Liver (tissue), 9 donors: ENCODE results near the gene CAMKK1. TPM values are rescaled to one million over a fixed set of nuclear protein-coding genes. Genes with fewer than 3 reads are reported as not detected.

Experiments
- DNase-seq: peaks from one replicate; pipeline ENCODE4 v3.0.0-alpha.2; 2017; ENCODE audit warnings: low spot score
- H3K27ac ChIP-seq, 2 donors: one replicate each; pipeline ENCODE4 v1.7.0; 2013; ENCODE audit warnings: inconsistent platforms in 2 of 2, low read length in 2 of 2, control low read depth in 1 of 2, low read depth in 1 of 2, mild to moderate bottlenecking in 1 of 2
- H3K27me3 ChIP-seq, 4 donors: one replicate each; pipeline versions ENCODE4 v1.6.1 to v1.7.0; 2013; ENCODE audit warnings: low read length in 3 of 4, inconsistent platforms in 1 of 4, mild to moderate bottlenecking in 1 of 4, moderate library complexity in 1 of 4; ENCODE audit not compliant: control insufficient read depth in 4 of 4, insufficient read depth in 4 of 4
- H3K36me3 ChIP-seq, 4 donors: one replicate each; pipeline versions ENCODE4 v1.6.1 to v1.7.0; 2013; ENCODE audit warnings: low read length in 3 of 4, mild to moderate bottlenecking in 3 of 4, low read depth in 1 of 4, moderate library complexity in 1 of 4; ENCODE audit not compliant: control insufficient read depth in 4 of 4, insufficient read depth in 3 of 4
- H3K4me1 ChIP-seq, 4 donors: one replicate each; pipeline versions ENCODE4 v1.6.1 to v1.7.0; 2013; ENCODE audit warnings: low read length in 3 of 4, mild to moderate bottlenecking in 3 of 4, moderate library complexity in 1 of 4; ENCODE audit not compliant: control insufficient read depth in 4 of 4, insufficient read depth in 4 of 4
- H3K4me3 ChIP-seq, 3 donors: one replicate each; pipeline versions ENCODE4 v1.6.1 to v1.7.0; 2013; ENCODE audit warnings: low read length in 3 of 3, control low read depth in 1 of 3, low read depth in 1 of 3, mild to moderate bottlenecking in 1 of 3
- H3K9ac ChIP-seq, 2 donors: one replicate each; pipeline ENCODE4 v1.7.0; 2013; ENCODE audit warnings: low read length in 2 of 2, mild to moderate bottlenecking in 2 of 2, moderate library complexity in 2 of 2, control low read depth in 1 of 2, low read depth in 1 of 2
- H3K9me3 ChIP-seq, 4 donors: one replicate each; pipeline versions ENCODE4 v1.6.1 to v1.7.0; 2013; ENCODE audit warnings: low read length in 3 of 4; ENCODE audit not compliant: control insufficient read depth in 4 of 4
- ATF3 ChIP-seq: IDR thresholded peaks from 2 replicates; pipeline ENCODE4 v1.6.1; 2016; ENCODE audit warnings: antibody characterized with exemption
- CTCF ChIP-seq: fragments of 150-350 bp; IDR thresholded peaks from 2 replicates; pipeline ENCODE4 v1.5.1; 2017; ENCODE audit warnings: improper control_type of control experiment, low read depth, low read length; ENCODE audit not compliant: missing input control
- EGR1 ChIP-seq, 2 donors: IDR thresholded peaks; 2 replicates each; pipeline ENCODE4 v1.6.1; 2016 to 2018; ENCODE audit warnings: antibody characterized with exemption in 2 of 2, low read depth in 2 of 2
- FOXA1 ChIP-seq: IDR thresholded peaks from 2 replicates; pipeline ENCODE4 v1.6.1; 2016; ENCODE audit warnings: antibody characterized with exemption
- FOXA2 ChIP-seq: IDR thresholded peaks from 2 replicates; pipeline ENCODE4 v1.6.1; 2016; ENCODE audit warnings: antibody characterized with exemption
- GABPA ChIP-seq, 2 donors: IDR thresholded peaks in 1 of 2; conservative IDR thresholded peaks in 1 of 2; 2 replicates each; pipeline ENCODE4 v1.6.1; 2016; ENCODE audit warnings: antibody characterized with exemption in 2 of 2, mild to moderate bottlenecking in 1 of 2, moderate library complexity in 1 of 2
- HNF4A ChIP-seq, 2 donors: conservative IDR thresholded peaks; 2 replicates each; pipeline ENCODE4 v1.6.1; 2016; ENCODE audit warnings: antibody characterized with exemption in 2 of 2, mild to moderate bottlenecking in 2 of 2
- HNF4G ChIP-seq: IDR thresholded peaks from 2 replicates; pipeline ENCODE4 v1.6.1; 2016; ENCODE audit warnings: antibody characterized with exemption
- MAX ChIP-seq: IDR thresholded peaks from 2 replicates; pipeline ENCODE4 v1.6.1; 2016; ENCODE audit warnings: antibody characterized with exemption
- RAD21 ChIP-seq, 2 donors: IDR thresholded peaks; 2 replicates each; pipeline ENCODE4 v1.6.1; 2016; ENCODE audit warnings: antibody characterized with exemption in 2 of 2, mild to moderate bottlenecking in 2 of 2
- REST ChIP-seq: IDR thresholded peaks from 2 replicates; pipeline ENCODE4 v1.6.1; 2016; ENCODE audit warnings: antibody characterized with exemption, mild to moderate bottlenecking
- RXRA ChIP-seq, 2 donors: IDR thresholded peaks; 2 replicates each; pipeline ENCODE4 v1.6.1; 2017 to 2018; ENCODE audit warnings: antibody characterized with exemption in 2 of 2, mild to moderate bottlenecking in 1 of 2
- SP1 ChIP-seq: IDR thresholded peaks from 2 replicates; pipeline ENCODE4 v1.6.1; 2018; ENCODE audit warnings: antibody characterized with exemption, mild to moderate bottlenecking
- TAF1 ChIP-seq: conservative IDR thresholded peaks from 2 replicates; pipeline ENCODE4 v1.6.1; 2016; ENCODE audit warnings: antibody characterized with exemption, mild to moderate bottlenecking
- YY1 ChIP-seq: IDR thresholded peaks from 2 replicates; pipeline ENCODE4 v1.6.1; 2016; ENCODE audit warnings: antibody characterized with exemption, mild to moderate bottlenecking
- ZBTB33 ChIP-seq: IDR thresholded peaks from 2 replicates; pipeline ENCODE4 v1.6.1; 2016; ENCODE audit warnings: antibody characterized with exemption
- WGBS: extraction: QIAGEN DNeasy Blood & Tissue Kit; methylation state at CpG from one replicate; pipeline ENCODE4 v1.1.7; 2013; 5-methylcytosine and 5-hydroxymethylcytosine counted together
- polyA plus RNA-seq, 2 donors: library from polyadenylated mRNA; stranded (reverse) in 1 of 2; unstranded in 1 of 2; fragments of 200-250 nt in 1 of 2; fragments of >200 nt in 1 of 2; fragmentation: Nextera tagmentation in 1 of 2; extraction: Ambion mirVana in 1 of 2; gene quantifications; one replicate each; pipeline versions ENCODE4 v1.2.1 to v1.2.3, GENCODE V29; 2013 to 2015
- total RNA-seq, 2 donors: library from RNA; depleted of rRNA; stranded (reverse); fragments of >200 nt; gene quantifications; one replicate each; pipeline ENCODE4 v1.2.3, GENCODE V29; 2014
- donor health status: healthy.
- donor health status: healthy.
- donor health status: healthy.
- donor health status: healthy.
- donor health status: healthy.

CAMKK1 gene
- total and polyA plus RNA-seq, 4 donors: 0.24 to 0.67 (median 0.50) TPM

GRCh38 chr17:3906881-3907280, 14.0 kb upstream of the CAMKK1 start (continued):
- TF ChIP-seq ZBTB33 (no peak), MAX (no peak), YY1 (no peak), RAD21 (IDR thresholded peaks at IDR 0.05) (no peak), GABPA (IDR thresholded peaks at IDR 0.05 in 1 of 2, conservative IDR thresholded peaks at IDR 0.05 in 1 of 2) (no peak)

- Histone ChIP-seq H3K4me1 (no peaks in the 10 kb centered on the region), H3K9me3 (no peaks in the 10 kb centered on the region), H3K27ac (no peak overlapping the region), H3K9ac (no peak overlapping the region), H3K36me3 (no peaks in the 10 kb centered on the region), H3K27me3 (no peaks in the 10 kb centered on the region), H3K4me3 (no peak overlapping the region)
- TF ChIP-seq RXRA (IDR thresholded peaks at IDR 0.05) (no peak), HNF4A (conservative IDR thresholded peaks at IDR 0.05) (no peak), SP1 (no peak), FOXA2 (no peak), REST (no peak), HNF4G (no peak), FOXA1 (no peak), YY1 (no peak), GABPA (IDR thresholded peaks at IDR 0.05 in 1 of 2, conservative IDR thresholded peaks at IDR 0.05 in 1 of 2) (no peak), EGR1 (IDR thresholded peaks at IDR 0.05; ENCODE audit: low read depth in 2 of 2) (no peak), ZBTB33 (no peak)
- DNase-seq: no peak
- WGBS: 91% methylated on average over 11 of the region's 11 CpGs
Observed at GRCh38 chr17:3905017-3905520, 12.2 kb upstream of the CAMKK1 start.

- no peak overlapping the region for H3K27ac ChIP-seq
- no peaks in the 10 kb centered on the region for H3K9me3 ChIP-seq
- H3K27me3 ChIP-seq: no peaks in the 10 kb centered on the region
- no peaks in the 10 kb centered on the region for H3K4me1 ChIP-seq
- no peak for DNase-seq
- no peak overlapping the region for H3K4me3 ChIP-seq
- no peaks in the 10 kb centered on the region for H3K36me3 ChIP-seq
- H3K9ac ChIP-seq: no peak overlapping the region
- WGBS: 82% methylated on average over 15 of the region's 15 CpGs
- TF ChIP-seq HNF4A (conservative IDR thresholded peaks at IDR 0.05) (no peak), HNF4G (no peak), FOXA2 (no peak), SP1 (no peak), TAF1 (no peak), CTCF (no peak), ATF3 (no peak), RAD21 (IDR thresholded peaks at IDR 0.05) (no peak), ZBTB33 (no peak)
Observed at GRCh38 chr17:3904501-3904900, 11.6 kb upstream of the CAMKK1 start.
